Measurements from ENCODE around the gene KISS1. TPM values are rescaled to one million over a fixed set of nuclear protein-coding genes. Genes with fewer than 3 reads are reported as not detected.
"Not testable (repeated sequence)": the region's sequence is repeated elsewhere in the genome, so short reads cannot be mapped to it uniquely, and the experiment has no call there.

The KISS1 gene
- total and polyA plus RNA-seq, 8 donors, result 0.69 to 5.2 (median 4.0) TPM; not detected in 4

DNA sequence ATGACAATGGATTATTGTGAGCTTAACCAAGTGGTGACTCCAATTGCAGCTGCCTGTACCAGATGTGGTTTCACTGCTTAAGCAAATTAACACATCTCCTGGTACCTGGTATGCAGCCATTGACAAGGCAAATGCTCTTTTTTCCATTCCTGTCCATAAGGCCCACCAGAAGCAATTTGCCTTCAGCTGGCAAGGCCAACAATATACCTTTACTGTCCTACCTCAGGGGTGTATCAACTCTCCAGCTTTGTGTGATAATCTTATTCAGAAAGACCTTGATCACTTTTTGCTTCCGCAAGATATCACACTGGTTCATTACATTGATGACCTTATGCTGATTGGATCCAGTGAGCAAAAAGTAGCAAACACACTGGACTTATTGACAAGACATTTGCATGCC lies 41.2 kb upstream of the KISS1 start:
- H3K9me3 ChIP-seq; DNase-seq; FAIRE-seq; H3K27me3 ChIP-seq; intact Hi-C loops (cut with DNase I); H3K4me3 ChIP-seq; H3K27ac ChIP-seq; ATAC-seq; H3K4me1 ChIP-seq: not testable (repeated sequence)
- WGBS, 2 donors, result 97 to 100% methylated on average over 1 of the region's 1 CpG
- H3K36me3 ChIP-seq, result peaks cover 0 to 16% (median 0%) of the 10 kb centered on the region in 3 donors

DNA sequence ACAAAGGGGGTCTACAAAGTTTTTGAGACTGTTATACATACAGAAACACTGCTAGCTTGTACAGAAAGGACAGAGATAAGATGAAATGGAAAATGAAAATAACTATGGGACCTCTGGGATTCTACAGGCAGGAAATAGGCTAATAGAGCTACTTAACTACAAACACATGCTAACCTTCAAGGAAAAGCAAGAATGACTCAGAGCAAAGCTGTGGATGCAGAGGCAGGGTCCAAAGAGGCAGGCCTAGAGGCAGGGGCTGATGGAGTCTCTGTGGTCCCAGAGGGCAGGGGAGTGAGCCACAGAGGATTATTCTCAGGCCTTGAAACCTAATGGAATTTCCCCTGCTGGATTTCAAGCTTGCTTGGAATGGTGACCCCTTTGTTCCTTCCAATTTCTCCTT lies 36.2 kb upstream of the KISS1 start:
- Histone ChIP-seq H3K27me3 (no peaks in the 10 kb centered on the region), H3K36me3 (peaks cover 0 to 28% (median 0%) of the 10 kb centered on the region in 3 donors), H3K27ac (no peak overlapping the region), H3K4me1 (no peaks in the 10 kb centered on the region), H3K9me3 (no peaks in the 10 kb centered on the region), H3K4me3 (no peak overlapping the region)
- intact Hi-C loops (cut with DNase I), result no loop called here
- ATAC-seq, result peak in 1 of 4 donors; percentile 38
- TF ChIP-seq, protein P1, sequence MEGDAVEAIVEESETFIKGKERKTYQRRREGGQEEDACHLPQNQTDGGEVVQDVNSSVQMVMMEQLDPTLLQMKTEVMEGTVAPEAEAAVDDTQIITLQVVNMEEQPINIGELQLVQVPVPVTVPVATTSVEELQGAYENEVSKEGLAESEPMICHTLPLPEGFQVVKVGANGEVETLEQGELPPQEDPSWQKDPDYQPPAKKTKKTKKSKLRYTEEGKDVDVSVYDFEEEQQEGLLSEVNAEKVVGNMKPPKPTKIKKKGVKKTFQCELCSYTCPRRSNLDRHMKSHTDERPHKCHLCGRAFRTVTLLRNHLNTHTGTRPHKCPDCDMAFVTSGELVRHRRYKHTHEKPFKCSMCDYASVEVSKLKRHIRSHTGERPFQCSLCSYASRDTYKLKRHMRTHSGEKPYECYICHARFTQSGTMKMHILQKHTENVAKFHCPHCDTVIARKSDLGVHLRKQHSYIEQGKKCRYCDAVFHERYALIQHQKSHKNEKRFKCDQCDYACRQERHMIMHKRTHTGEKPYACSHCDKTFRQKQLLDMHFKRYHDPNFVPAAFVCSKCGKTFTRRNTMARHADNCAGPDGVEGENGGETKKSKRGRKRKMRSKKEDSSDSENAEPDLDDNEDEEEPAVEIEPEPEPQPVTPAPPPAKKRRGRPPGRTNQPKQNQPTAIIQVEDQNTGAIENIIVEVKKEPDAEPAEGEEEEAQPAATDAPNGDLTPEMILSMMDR (IDR thresholded peaks at IDR 0.05), result no peak
- DNase-seq, result no peak
- no peak for FAIRE-seq

DNA sequence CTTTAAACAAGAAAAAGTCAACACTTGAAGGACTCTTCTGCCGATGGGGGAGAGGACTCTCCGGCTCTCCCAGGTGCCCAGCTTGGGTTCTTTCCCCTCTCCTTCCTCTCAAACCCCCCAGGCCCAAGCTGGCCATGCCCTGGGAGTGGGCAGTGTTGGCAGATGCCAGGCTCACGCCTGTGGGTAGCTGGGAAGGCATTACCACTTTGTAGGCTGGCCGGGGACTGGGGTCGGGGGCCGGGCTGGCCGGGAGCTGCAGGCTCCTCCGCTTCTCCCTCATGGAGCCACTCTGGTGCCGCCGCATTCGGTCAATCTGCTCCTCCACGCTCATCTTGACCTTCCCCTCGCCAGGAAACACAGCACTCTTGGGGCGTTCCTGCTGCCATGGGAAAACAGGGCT lies 33.9 kb upstream of the KISS1 start:
- FAIRE-seq, result no peak
- intact Hi-C loops (cut with DNase I), result no loop called here
- 95 to 97% methylated on average over 14 of the region's 14 CpGs for WGBS, 2 donors
- Histone ChIP-seq H3K9me3 (no peaks in the 10 kb centered on the region), H3K27me3 (no peaks in the 10 kb centered on the region), H3K27ac (no peak overlapping the region), H3K36me3 (peaks cover 0 to 28% (median 0%) of the 10 kb centered on the region in 3 donors), H3K4me1 (no peaks in the 10 kb centered on the region), H3K4me3 (no peak overlapping the region)
- ATAC-seq, result no peak
- DNase-seq, result no peak
- TF ChIP-seq, protein P1 (IDR thresholded peaks at IDR 0.05), result no peak

DNA sequence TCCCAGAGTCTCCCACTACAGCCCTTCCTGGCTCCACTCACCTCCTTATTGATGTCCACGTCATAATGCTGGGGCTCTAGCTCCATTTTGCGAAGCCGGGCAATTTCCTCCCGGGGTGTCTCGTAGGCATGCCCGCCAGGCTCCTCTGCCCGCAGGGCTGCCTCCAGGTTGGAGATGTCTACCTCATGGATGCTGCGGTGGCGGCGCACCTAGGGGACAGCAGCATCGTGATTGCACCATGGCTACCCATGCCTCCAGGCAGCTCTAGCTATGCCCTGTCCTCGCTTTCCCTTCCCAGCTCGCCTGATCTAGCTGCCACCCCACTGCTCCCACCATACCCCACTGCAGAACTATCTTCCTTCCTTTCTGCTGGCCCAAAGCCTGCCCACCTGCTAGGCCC lies 32.6 kb upstream of the KISS1 start:
- DNase-seq (no peak), ATAC-seq (no peak), FAIRE-seq (no peak)
- TF ChIP-seq, protein P1 (IDR thresholded peaks at IDR 0.05), result no peak
- Histone ChIP-seq H3K4me1 (no peaks in the 10 kb centered on the region), H3K36me3 (peaks cover 0 to 28% (median 0%) of the 10 kb centered on the region in 3 donors), H3K9me3 (no peaks in the 10 kb centered on the region), H3K27me3 (no peaks in the 10 kb centered on the region), H3K27ac (no peak overlapping the region), H3K4me3 (no peak overlapping the region)
- 97 to 98% methylated on average over 13 of the region's 13 CpGs for WGBS, 2 donors
- intact Hi-C loops (cut with DNase I), result no loop called here

DNA sequence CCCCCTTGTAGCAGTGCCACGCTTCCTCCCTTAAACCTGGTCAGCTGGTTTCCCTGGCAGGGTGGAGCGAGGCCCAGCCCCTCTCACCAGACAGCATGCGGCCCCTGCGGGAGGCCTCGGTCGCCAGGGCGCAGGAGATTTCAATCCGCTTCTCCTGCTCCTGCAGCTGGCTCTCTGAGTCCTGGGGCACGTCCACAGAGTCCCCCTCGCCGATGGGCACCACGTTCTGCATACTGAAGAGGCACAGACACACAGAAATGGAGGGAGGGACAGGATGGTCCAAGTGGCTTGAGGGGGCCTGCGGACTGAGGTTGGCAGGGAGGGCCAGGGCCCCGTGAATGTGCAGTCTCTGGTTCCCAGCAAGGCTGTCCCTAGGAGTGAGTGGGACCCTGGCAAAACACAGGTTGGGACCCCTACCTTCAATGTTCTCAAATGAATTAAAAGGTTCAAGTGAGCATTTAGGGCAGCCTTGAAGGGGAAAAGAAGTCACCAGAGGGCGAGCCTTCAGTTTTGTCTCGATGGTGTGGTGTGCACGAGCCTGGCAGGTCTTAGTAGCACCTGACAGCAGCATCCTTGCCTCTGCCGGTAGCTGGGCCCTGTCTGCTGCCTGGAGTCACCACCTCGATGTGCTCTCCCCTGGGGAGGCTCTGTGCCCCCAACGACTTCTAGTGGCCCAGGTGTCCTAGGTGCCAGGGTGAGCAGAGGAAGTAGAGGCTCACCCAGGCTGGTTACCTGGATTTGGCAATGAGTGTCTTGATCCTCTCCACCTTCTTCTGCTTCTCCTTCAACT lies 31.9 kb upstream of the KISS1 start:
- H3K4me3 ChIP-seq, result no peak overlapping the region
- peaks cover 0 to 28% (median 0%) of the 10 kb centered on the region in 3 donors for H3K36me3 ChIP-seq
- intact Hi-C loops (cut with DNase I), result no loop called here
- no peak overlapping the region for H3K27ac ChIP-seq
- ATAC-seq, result no peak
- DNase-seq, result no peak
- TF ChIP-seq, protein P1 (IDR thresholded peaks at IDR 0.05), result no peak
- H3K9me3 ChIP-seq, result no peaks in the 10 kb centered on the region
- WGBS, 2 donors, result 87 to 89% methylated on average over 20 of the region's 20 CpGs
- no peaks in the 10 kb centered on the region for H3K4me1 ChIP-seq
- no peak for FAIRE-seq
- no peaks in the 10 kb centered on the region for H3K27me3 ChIP-seq

Measured in pancreas (tissue), 10 donors.